Vagina (tissue), 2 donors: Measurements from ENCODE around the gene PHF20.

Experiments used
- POLR2A ChIP-seq, 2 donors: fragments of 450-650 bp; IDR thresholded peaks; one replicate each; pipeline ENCODE4 v1.6.1; 2017; ENCODE audit warnings: antibody characterized with exemption in 2 of 2, mild to moderate bottlenecking in 2 of 2, moderate library complexity in 2 of 2
- POLR2AphosphoS5 ChIP-seq, 2 donors: sonication (generic); formaldehyde crosslinking; IDR thresholded peaks; one replicate each; pipeline ENCODE4 v1.9.0; 2017; ENCODE audit warnings: antibody characterized with exemption in 2 of 2, mild to moderate bottlenecking in 2 of 2, low read depth in 1 of 2; ENCODE audit not compliant: insufficient read depth in 1 of 2
- TF ChIP-seq, protein P1 (sequence below), 3 experiments: fragments of 450-650 bp in 2 of 3; fragments of 200-600 bp in 1 of 3; sonication (generic) in 1 of 3; IDR thresholded peaks; one replicate each; pipeline ENCODE4 v1.5.1; 2017 to 2019; ENCODE audit warnings: antibody characterized with exemption in 3 of 3, mild to moderate bottlenecking in 2 of 3, moderate library complexity in 2 of 3

- TF ChIP-seq, protein P1, sequence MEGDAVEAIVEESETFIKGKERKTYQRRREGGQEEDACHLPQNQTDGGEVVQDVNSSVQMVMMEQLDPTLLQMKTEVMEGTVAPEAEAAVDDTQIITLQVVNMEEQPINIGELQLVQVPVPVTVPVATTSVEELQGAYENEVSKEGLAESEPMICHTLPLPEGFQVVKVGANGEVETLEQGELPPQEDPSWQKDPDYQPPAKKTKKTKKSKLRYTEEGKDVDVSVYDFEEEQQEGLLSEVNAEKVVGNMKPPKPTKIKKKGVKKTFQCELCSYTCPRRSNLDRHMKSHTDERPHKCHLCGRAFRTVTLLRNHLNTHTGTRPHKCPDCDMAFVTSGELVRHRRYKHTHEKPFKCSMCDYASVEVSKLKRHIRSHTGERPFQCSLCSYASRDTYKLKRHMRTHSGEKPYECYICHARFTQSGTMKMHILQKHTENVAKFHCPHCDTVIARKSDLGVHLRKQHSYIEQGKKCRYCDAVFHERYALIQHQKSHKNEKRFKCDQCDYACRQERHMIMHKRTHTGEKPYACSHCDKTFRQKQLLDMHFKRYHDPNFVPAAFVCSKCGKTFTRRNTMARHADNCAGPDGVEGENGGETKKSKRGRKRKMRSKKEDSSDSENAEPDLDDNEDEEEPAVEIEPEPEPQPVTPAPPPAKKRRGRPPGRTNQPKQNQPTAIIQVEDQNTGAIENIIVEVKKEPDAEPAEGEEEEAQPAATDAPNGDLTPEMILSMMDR (IDR thresholded peaks at IDR 0.05): no peak
- TF ChIP-seq POLR2A (IDR thresholded peaks at IDR 0.05) (no peak), POLR2AphosphoS5 (IDR thresholded peaks at IDR 0.05; ENCODE audit: insufficient read depth in 1 of 2, low read depth in 1 of 2) (no peak)
Measured at GRCh38 chr20:35845561-35845960, 73.7 kb downstream of the PHF20 start.
